IMR-90 (cell line): ENCODE results near the gene MND1. TPM values are rescaled to one million over a fixed set of nuclear protein-coding genes. Genes with fewer than 3 reads are reported as not detected.

ENCODE experiments used
- ATAC-seq: fragments of 200-7000 bp; cut with Tn5 transposase; 2 replicates; pipeline ENCODE4 v1.9.1; 2020; ENCODE audit warnings: low read depth, mild to moderate bottlenecking, moderate library complexity
- BruUV-seq: library from RNA; stranded (reverse); fragments of 400-500 nt; replicated peaks from 2 replicates; lab custom pipeline; 2021; lab: Mats Ljungman, UMichigan
- CTCF ChIA-PET: fragments of 300-600 bp; formaldehyde crosslinking; extraction: SDS; loops from one replicate; lab custom pipeline; 2021; ENCODE audit warnings: antibody characterized with exemption; lab: Yijun Ruan, JAX
- POLR2A ChIA-PET: fragments of 300-600 bp; sonication (Branson Sonifier 250); formaldehyde crosslinking; loops from one replicate; lab custom pipeline; 2022; ENCODE audit warnings: antibody characterized with exemption; ENCODE audit not compliant: unreplicated experiment; lab: Charles Lee
- DNase-seq: peaks from one replicate; pipeline ENCODE4 v3.0.0; 2013
- H2AFZ ChIP-seq: replicated peaks from 2 replicates; pipeline ENCODE3; 2013; ENCODE audit warnings: low read length, mild to moderate bottlenecking; ENCODE audit not compliant: poor library complexity
- H2AK5ac ChIP-seq: 2 replicates; pipeline ENCODE4 v1.6.1; 2013; ENCODE audit warnings: low read depth, low read length, inconsistent platforms
- H2AK9ac ChIP-seq: replicated peaks from 2 replicates; pipeline ENCODE3; 2013; ENCODE audit warnings: mild to moderate bottlenecking, low read depth, low read length, moderate library complexity; ENCODE audit not compliant: poor library complexity
- H2BK120ac ChIP-seq: 2 replicates; pipeline ENCODE4 v1.6.1; 2013; ENCODE audit warnings: low read depth, low read length, inconsistent platforms
- H2BK15ac ChIP-seq: 3 replicates; pipeline ENCODE4 v1.6.1; 2013; ENCODE audit warnings: low read depth, low read length, inconsistent platforms
- H2BK20ac ChIP-seq: 2 replicates; pipeline ENCODE4 v1.6.1; 2013; ENCODE audit warnings: low read depth, mild to moderate bottlenecking, inconsistent platforms, low read length, moderate library complexity
- H2BK5ac ChIP-seq: 2 replicates; pipeline ENCODE4 v1.6.1; 2013; ENCODE audit warnings: mild to moderate bottlenecking, low read depth, low read length, inconsistent platforms; ENCODE audit not compliant: poor library complexity, severe bottlenecking
- H3K14ac ChIP-seq: replicated peaks from 2 replicates; pipeline ENCODE4 v1.6.1; 2013; ENCODE audit warnings: low read depth, low read length, inconsistent platforms
- H3K18ac ChIP-seq: 2 replicates; pipeline ENCODE4 v1.6.1; 2013; ENCODE audit warnings: low read depth, low read length, control low read depth
- H3K23ac ChIP-seq: 2 replicates; pipeline ENCODE4 v1.6.1; 2013; ENCODE audit warnings: low read depth, low read length, inconsistent platforms
- H3K27ac ChIP-seq: 2 replicates; pipeline ENCODE4 v1.5.1; 2013; ENCODE audit warnings: mild to moderate bottlenecking, control low read depth, low read length; ENCODE audit not compliant: insufficient read depth
- H3K27me3 ChIP-seq: 2 replicates; pipeline ENCODE4 v1.6.1; 2013; ENCODE audit warnings: low read length; ENCODE audit not compliant: control insufficient read depth, insufficient read depth
- H3K36me3 ChIP-seq: 2 replicates; pipeline ENCODE4 v1.6.1; 2013; ENCODE audit warnings: low read length, mixed read lengths; ENCODE audit not compliant: control insufficient read depth, insufficient read depth
- H3K4ac ChIP-seq: 2 replicates; pipeline ENCODE4 v1.6.1; 2013; ENCODE audit warnings: low read depth, low read length, inconsistent platforms
- H3K4me1 ChIP-seq: 2 replicates; pipeline ENCODE4 v1.6.1; 2013; ENCODE audit warnings: low read length, mixed read lengths; ENCODE audit not compliant: control insufficient read depth, insufficient read depth
- H3K4me2 ChIP-seq: 2 replicates; pipeline ENCODE4 v1.6.1; 2013; ENCODE audit warnings: low read depth, mild to moderate bottlenecking, control low read depth, low read length, moderate library complexity
- H3K4me3 ChIP-seq: 2 replicates; pipeline ENCODE4 v1.5.1; 2013; ENCODE audit warnings: low read depth, mild to moderate bottlenecking, control low read depth, low read length, moderate library complexity; ENCODE audit not compliant: insufficient read depth
- H3K56ac ChIP-seq: 2 replicates; pipeline ENCODE4 v1.6.1; 2013; ENCODE audit warnings: low read length, inconsistent platforms; ENCODE audit not compliant: insufficient read depth; ENCODE audit errors: extremely low read depth
- H3K79me1 ChIP-seq, 2 experiments: 2 replicates each; pipeline ENCODE4 v1.6.1; 2013; ENCODE audit warnings: low read length in 2 of 2, inconsistent platforms in 1 of 2, low read depth in 1 of 2
- H3K9ac ChIP-seq: 2 replicates; pipeline ENCODE4 v1.6.1; 2013; ENCODE audit warnings: low read depth, low read length, control low read depth
- H3K9me1 ChIP-seq: 2 replicates; pipeline ENCODE4 v1.6.1; 2013; ENCODE audit warnings: low read length, inconsistent platforms; ENCODE audit not compliant: insufficient read depth
- H3K9me3 ChIP-seq: 2 replicates; pipeline ENCODE4 v1.6.1; 2013; ENCODE audit warnings: low read length; ENCODE audit not compliant: control insufficient read depth, insufficient read depth
- H4K20me1 ChIP-seq: 2 replicates; pipeline ENCODE4 v1.6.1; 2013; ENCODE audit warnings: low read length, inconsistent platforms; ENCODE audit not compliant: insufficient read depth
- H4K5ac ChIP-seq: 2 replicates; pipeline ENCODE4 v1.6.1; 2013; ENCODE audit warnings: mild to moderate bottlenecking, low read depth, low read length, control low read depth
- H4K8ac ChIP-seq, 2 experiments: 2 replicates each; pipeline ENCODE4 v1.6.1; 2013; ENCODE audit warnings: low read depth in 2 of 2, low read length in 2 of 2, control low read depth in 1 of 2, inconsistent platforms in 1 of 2
- H4K91ac ChIP-seq: 2 replicates; pipeline ENCODE4 v1.6.1; 2013; ENCODE audit warnings: low read depth, low read length, inconsistent platforms; ENCODE audit not compliant: insufficient read depth
- BHLHE40 ChIP-seq: fragments of 150-350 bp; IDR thresholded peaks from 2 replicates; pipeline ENCODE4 v1.6.1; 2016; ENCODE audit warnings: mild to moderate bottlenecking, low read depth, low read length
- CEBPB ChIP-seq: IDR thresholded peaks from 2 replicates; pipeline ENCODE4 v1.6.1; 2012; ENCODE audit warnings: low read depth, low read length, improper control_type of control experiment
- CHD1 ChIP-seq: IDR thresholded peaks from 2 replicates; pipeline ENCODE4 v1.6.1; 2012; ENCODE audit warnings: low read depth, low read length, improper control_type of control experiment
- FOS ChIP-seq: fragments of 150-350 bp; IDR thresholded peaks from 2 replicates; pipeline ENCODE4 v1.6.1; 2016; ENCODE audit warnings: low read depth, low read length
- NFE2L2 ChIP-seq: fragments of 150-350 bp; IDR thresholded peaks from 2 replicates; pipeline ENCODE4 v1.6.1; 2016; ENCODE audit warnings: low read depth, mild to moderate bottlenecking, low read length
- POLR2A ChIP-seq: IDR thresholded peaks from 2 replicates; pipeline ENCODE4 v1.6.1; 2012; ENCODE audit warnings: mild to moderate bottlenecking, low read depth, low read length
- RAD21 ChIP-seq: IDR thresholded peaks from 2 replicates; pipeline ENCODE4 v1.6.1; 2012; ENCODE audit warnings: low read length, improper control_type of control experiment
- RFX5 ChIP-seq: IDR thresholded peaks from 2 replicates; pipeline ENCODE4 v1.8.0; 2012; ENCODE audit warnings: low read depth, mild to moderate bottlenecking, low read length, moderate library complexity
- WGBS, 2 experiments: methylation state at CpG; one replicate each; pipeline versions ENCODE4 v1.1.5 to v1.1.7; 2013; ENCODE audit warnings: missing lambda C conversion rate in 2 of 2; ENCODE audit not compliant: insufficient read length in 1 of 2; ENCODE audit errors: extremely low coverage in 2 of 2; 5-methylcytosine and 5-hydroxymethylcytosine counted together
- dilution Hi-C: fragments of 300-500 bp; cut with HindIII; formaldehyde crosslinking; loops from one replicate; pipeline ENCODE4 v1.14.3; 2018; ENCODE audit warnings: low sequenced_read_pairs; ENCODE audit not compliant: unreplicated experiment
- in situ Hi-C: fragments of 300-500 bp; cut with MboI; formaldehyde crosslinking; loops from 3 replicates; pipeline ENCODE4 v1.14.3; 2019; ENCODE audit warnings: low sequenced_read_pairs, inconsistent platforms, mixed read lengths
- intact Hi-C: fragments of 100-400 bp; cut with micrococcal nuclease; formaldehyde crosslinking; loops from 2 replicates; pipeline ENCODE4 v1.10.0; 2022
- polyA plus RNA-seq, 3 experiments: library from polyadenylated mRNA; depleted of rRNA; stranded (reverse); fragments of >200 nt; gene quantifications; 2 replicates each; pipeline ENCODE4 v1.2.3, GENCODE V29; 2012; ENCODE audit warnings: low replicate concordance in 1 of 3
- total RNA-seq: library from RNA; depleted of rRNA; stranded (reverse); fragments of >200 nt; gene quantifications from 2 replicates; pipeline ENCODE4 v1.2.3, GENCODE V29; 2012
- TF ChIP-seq, protein P1 (sequence below): conservative IDR thresholded peaks from 2 replicates; pipeline ENCODE4 v1.5.1; 2012; ENCODE audit warnings: mild to moderate bottlenecking, low read depth, low read length, improper control_type of control experiment
- TF ChIP-seq, protein P2 (sequence below): fragments of 150-350 bp; IDR thresholded peaks from 2 replicates; pipeline ENCODE4 v1.6.1; 2017; ENCODE audit warnings: mild to moderate bottlenecking, antibody characterized with exemption, low read length, low read depth

The MND1 gene
- total and polyA plus RNA-seq, 2 of the 4 experiments (the other 2 are of a cell fraction), result 0.36 to 3.5 TPM

DNA sequence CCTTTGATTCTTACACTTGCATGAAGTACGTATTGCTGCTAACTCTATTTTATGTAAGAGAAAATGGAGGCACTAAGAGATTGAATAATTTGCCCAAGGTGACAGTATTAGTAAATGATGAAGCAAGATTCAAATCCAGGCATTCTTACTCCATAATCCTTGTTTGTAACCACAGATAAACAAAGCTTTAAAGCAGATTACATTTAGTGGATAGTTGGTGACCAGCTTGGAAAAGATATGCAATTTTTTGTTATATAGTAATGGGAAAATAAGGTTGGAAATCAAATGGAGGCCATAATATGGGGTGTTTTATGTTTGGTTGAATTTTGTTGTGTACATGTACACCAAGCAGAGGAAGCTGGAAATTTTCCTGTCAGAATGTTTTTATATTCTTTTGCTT is 30.8 kb downstream of the MND1 start:
- H3K14ac ChIP-seq, result no peak overlapping the region
- H2BK120ac ChIP-seq, result no peak overlapping the region
- no peak overlapping the region for H3K56ac ChIP-seq
- no peak overlapping the region for H2BK20ac ChIP-seq
- no peaks in the 10 kb centered on the region for H3K27me3 ChIP-seq
- no peak overlapping the region for H4K5ac ChIP-seq
- ChIA-PET POLR2A (no interaction called here), CTCF (interaction anchor here (0.9 to 1.2 kb wide), 2 partner anchors 167 to 199 kb away, joined by 3 to 5 read pairs; no protein-coding TSS in a partner anchor)
- H2AFZ ChIP-seq, result no peak overlapping the region
- no peaks in the 10 kb centered on the region for H3K36me3 ChIP-seq
- no peak for DNase-seq
- no peaks in the 10 kb centered on the region for H3K9me1 ChIP-seq
- no peak overlapping the region for H3K27ac ChIP-seq
- H3K79me1 ChIP-seq, result no peaks in the 10 kb centered on the region
- no peak overlapping the region for H2BK15ac ChIP-seq
- in situ Hi-C loops, result no loop called here
- no peak overlapping the region for H2BK5ac ChIP-seq
- H4K91ac ChIP-seq, result no peak overlapping the region
- no peak overlapping the region for H4K8ac ChIP-seq
- no peak overlapping the region for H3K4me3 ChIP-seq
- TF ChIP-seq CHD1 (no peak), RFX5 (no peak), POLR2A (no peak), FOS (no peak), RAD21 (no peak), NFE2L2 (no peak), CEBPB (no peak), BHLHE40 (no peak)
- TF ChIP-seq, protein P1, sequence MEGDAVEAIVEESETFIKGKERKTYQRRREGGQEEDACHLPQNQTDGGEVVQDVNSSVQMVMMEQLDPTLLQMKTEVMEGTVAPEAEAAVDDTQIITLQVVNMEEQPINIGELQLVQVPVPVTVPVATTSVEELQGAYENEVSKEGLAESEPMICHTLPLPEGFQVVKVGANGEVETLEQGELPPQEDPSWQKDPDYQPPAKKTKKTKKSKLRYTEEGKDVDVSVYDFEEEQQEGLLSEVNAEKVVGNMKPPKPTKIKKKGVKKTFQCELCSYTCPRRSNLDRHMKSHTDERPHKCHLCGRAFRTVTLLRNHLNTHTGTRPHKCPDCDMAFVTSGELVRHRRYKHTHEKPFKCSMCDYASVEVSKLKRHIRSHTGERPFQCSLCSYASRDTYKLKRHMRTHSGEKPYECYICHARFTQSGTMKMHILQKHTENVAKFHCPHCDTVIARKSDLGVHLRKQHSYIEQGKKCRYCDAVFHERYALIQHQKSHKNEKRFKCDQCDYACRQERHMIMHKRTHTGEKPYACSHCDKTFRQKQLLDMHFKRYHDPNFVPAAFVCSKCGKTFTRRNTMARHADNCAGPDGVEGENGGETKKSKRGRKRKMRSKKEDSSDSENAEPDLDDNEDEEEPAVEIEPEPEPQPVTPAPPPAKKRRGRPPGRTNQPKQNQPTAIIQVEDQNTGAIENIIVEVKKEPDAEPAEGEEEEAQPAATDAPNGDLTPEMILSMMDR, result no peak
- TF ChIP-seq, protein P2, sequence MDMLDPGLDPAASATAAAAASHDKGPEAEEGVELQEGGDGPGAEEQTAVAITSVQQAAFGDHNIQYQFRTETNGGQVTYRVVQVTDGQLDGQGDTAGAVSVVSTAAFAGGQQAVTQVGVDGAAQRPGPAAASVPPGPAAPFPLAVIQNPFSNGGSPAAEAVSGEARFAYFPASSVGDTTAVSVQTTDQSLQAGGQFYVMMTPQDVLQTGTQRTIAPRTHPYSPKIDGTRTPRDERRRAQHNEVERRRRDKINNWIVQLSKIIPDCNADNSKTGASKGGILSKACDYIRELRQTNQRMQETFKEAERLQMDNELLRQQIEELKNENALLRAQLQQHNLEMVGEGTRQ, result no peak
- no peak overlapping the region for H2AK9ac ChIP-seq
- no peaks in the 10 kb centered on the region for H3K4me1 ChIP-seq
- H3K9me3 ChIP-seq, result no peaks in the 10 kb centered on the region; the same call in 1 of the 2 replicates
- dilution Hi-C loops, result no loop called here
- intact Hi-C loops, result no loop called here
- H3K4ac ChIP-seq, result no peak overlapping the region
- H3K18ac ChIP-seq, result no peak overlapping the region
- no peak overlapping the region for H3K4me2 ChIP-seq
- no peaks in the 10 kb centered on the region for H4K20me1 ChIP-seq
- no CpG with 5 or more reads among the region's 1 CpG for WGBS, 2 experiments
- no TSS peak for BruUV-seq
- no peak overlapping the region for H2AK5ac ChIP-seq
- peak; percentile 53 for ATAC-seq
- H3K9ac ChIP-seq, result no peak overlapping the region
- no peak overlapping the region for H3K23ac ChIP-seq
